ENCODE results near the gene ADAMTS2. TPM values are rescaled to one million over a fixed set of nuclear protein-coding genes. Genes with fewer than 3 reads are reported as not detected.

Gene ADAMTS2
- total RNA-seq, 1 donor from 2014 or later: 23.5 TPM

GRCh38 chr5:179312557-179313235 is 32.6 kb downstream of the ADAMTS2 start:
- Mint-ChIP-seq H3K27me3 (ENCODE audit: unreplicated experiment) (peaks cover 10% of the 10 kb centered on the region), H3K4me1 (ENCODE audit: low read depth, unreplicated experiment) (peaks cover 11% of the 10 kb centered on the region), H3K36me3 (ENCODE audit: unreplicated experiment) (peaks cover 24% of the 10 kb centered on the region), H3K4me3 (ENCODE audit: unreplicated experiment) (peak overlapping the region; percentile 20), H3K9me3 (ENCODE audit: unreplicated experiment) (peaks cover 27% of the 10 kb centered on the region), H3K27ac (ENCODE audit: unreplicated experiment) (no peak overlapping the region)
- peak; percentile 3 for DNase-seq
- no peak for TF ChIP-seq CTCF (IDR thresholded peaks at IDR 0.05; ENCODE audit: partially characterized antibody, unreplicated experiment)

GRCh38 chr5:179311581-179311980 is 33.7 kb downstream of the ADAMTS2 start:
- Mint-ChIP-seq H3K4me3 (ENCODE audit: unreplicated experiment) (no peak overlapping the region), H3K27me3 (ENCODE audit: unreplicated experiment) (peaks cover 10% of the 10 kb centered on the region), H3K27ac (ENCODE audit: unreplicated experiment) (no peak overlapping the region), H3K36me3 (ENCODE audit: unreplicated experiment) (peaks cover 24% of the 10 kb centered on the region), H3K4me1 (ENCODE audit: low read depth, unreplicated experiment) (peaks cover 5% of the 10 kb centered on the region), H3K9me3 (ENCODE audit: unreplicated experiment) (peaks cover 26% of the 10 kb centered on the region)
- TF ChIP-seq CTCF (IDR thresholded peaks at IDR 0.05; ENCODE audit: partially characterized antibody, unreplicated experiment): no peak
- DNase-seq: no peak

GRCh38 chr5:179311091-179311470 is 34.2 kb downstream of the ADAMTS2 start:
- H3K4me1 Mint-ChIP-seq (ENCODE audit: low read depth, unreplicated experiment): peaks cover 5% of the 10 kb centered on the region
- no peak overlapping the region for H3K4me3 Mint-ChIP-seq (ENCODE audit: unreplicated experiment)
- peaks cover 26% of the 10 kb centered on the region for H3K36me3 Mint-ChIP-seq (ENCODE audit: unreplicated experiment)
- no peak overlapping the region for H3K27ac Mint-ChIP-seq (ENCODE audit: unreplicated experiment)
- peaks cover 12% of the 10 kb centered on the region for H3K27me3 Mint-ChIP-seq (ENCODE audit: unreplicated experiment)
- DNase-seq: peak; percentile 12
- H3K9me3 Mint-ChIP-seq (ENCODE audit: unreplicated experiment): peaks cover 29% of the 10 kb centered on the region
- TF ChIP-seq CTCF (IDR thresholded peaks at IDR 0.05; ENCODE audit: partially characterized antibody, unreplicated experiment): no peak

GRCh38 chr5:179310439-179311090 is 34.7 kb downstream of the ADAMTS2 start:
- Mint-ChIP-seq H3K9me3 (ENCODE audit: unreplicated experiment) (peaks cover 26% of the 10 kb centered on the region), H3K27me3 (ENCODE audit: unreplicated experiment) (peaks cover 12% of the 10 kb centered on the region), H3K4me3 (ENCODE audit: unreplicated experiment) (no peak overlapping the region), H3K4me1 (ENCODE audit: low read depth, unreplicated experiment) (peaks cover 3% of the 10 kb centered on the region), H3K36me3 (ENCODE audit: unreplicated experiment) (peaks cover 22% of the 10 kb centered on the region), H3K27ac (ENCODE audit: unreplicated experiment) (no peak overlapping the region)
- TF ChIP-seq CTCF (IDR thresholded peaks at IDR 0.05; ENCODE audit: partially characterized antibody, unreplicated experiment): no peak
- DNase-seq: peak; percentile 4

- DNase-seq: peak; percentile 9
- Mint-ChIP-seq H3K27me3 (ENCODE audit: unreplicated experiment) (peaks cover 12% of the 10 kb centered on the region), H3K27ac (ENCODE audit: unreplicated experiment) (no peak overlapping the region)
Measured at GRCh38 chr5:179309751-179310320, 35.4 kb downstream of the ADAMTS2 start.

More at GRCh38 chr5:179309751-179310320, 35.4 kb downstream of the ADAMTS2 start:
- no peak for TF ChIP-seq CTCF (IDR thresholded peaks at IDR 0.05; ENCODE audit: partially characterized antibody, unreplicated experiment)
- peaks cover 20% of the 10 kb centered on the region for H3K36me3 Mint-ChIP-seq (ENCODE audit: unreplicated experiment)
- H3K4me1 Mint-ChIP-seq (ENCODE audit: low read depth, unreplicated experiment): peaks cover 2% of the 10 kb centered on the region
- peaks cover 25% of the 10 kb centered on the region for H3K9me3 Mint-ChIP-seq (ENCODE audit: unreplicated experiment)
- no peak overlapping the region for H3K4me3 Mint-ChIP-seq (ENCODE audit: unreplicated experiment)

Measured in glutamatergic neuron (in vitro differentiated cells).